OCI-LY1 (cell line): Measurements from ENCODE around the gene SNRNP27.
"Not testable (repeated sequence)": the region's sequence is repeated elsewhere in the genome, so short reads cannot be mapped to it uniquely, and the experiment has no call there.

Experiments
- H2AFZ ChIP-seq: fragments of 200-600 bp; sonication (generic), shearing (Covaris generic); 2 replicates; pipeline ENCODE4 v1.6.0; 2014; ENCODE audit warnings: antibody characterized with exemption, mild to moderate bottlenecking, low read length
- H3F3A ChIP-seq: fragments of 200-600 bp; sonication (generic), shearing (Covaris generic); 2 replicates; pipeline ENCODE4 v1.6.0; 2014; ENCODE audit warnings: mild to moderate bottlenecking, antibody characterized with exemption, low read length, moderate library complexity; ENCODE audit not compliant: insufficient read depth
- H3K27ac ChIP-seq: fragments of 200-600 bp; sonication (generic); 2 replicates; pipeline ENCODE4 v1.5.1; 2014; ENCODE audit warnings: low read length, mixed run types, mild to moderate bottlenecking, low read depth; ENCODE audit not compliant: poor library complexity, severe bottlenecking
- H3K27me3 ChIP-seq: fragments of 200-600 bp; sonication (generic); 2 replicates; pipeline ENCODE4 v1.6.0; 2014; ENCODE audit warnings: antibody characterized with exemption, mild to moderate bottlenecking, low read length, moderate library complexity; ENCODE audit not compliant: insufficient read depth
- H3K36me3 ChIP-seq: fragments of 200-600 bp; sonication (generic); 2 replicates; pipeline ENCODE4 v1.6.1; 2014; ENCODE audit warnings: mild to moderate bottlenecking, antibody characterized with exemption, low read length, moderate library complexity, mixed read lengths; ENCODE audit not compliant: insufficient read depth
- H3K4me1 ChIP-seq: fragments of 200-600 bp; sonication (generic); 2 replicates; pipeline ENCODE4 v1.5.1; 2014; ENCODE audit warnings: mild to moderate bottlenecking, low read length, moderate library complexity; ENCODE audit not compliant: insufficient read depth, severe bottlenecking
- H3K4me2 ChIP-seq: fragments of 200-600 bp; sonication (generic), shearing (Covaris generic); 2 replicates; pipeline ENCODE4 v1.6.1; 2014; ENCODE audit warnings: low read length
- H3K4me3 ChIP-seq: fragments of 200-600 bp; sonication (generic); 2 replicates; pipeline ENCODE4 v1.5.1; 2014; ENCODE audit warnings: low read length, low read depth, mild to moderate bottlenecking, mixed read lengths; ENCODE audit not compliant: poor library complexity, severe bottlenecking
- H3K79me2 ChIP-seq: fragments of 200-600 bp; shearing (Covaris generic); 2 replicates; pipeline ENCODE4 v1.6.1; 2016; ENCODE audit warnings: mixed run types, low read length, mixed read lengths; ENCODE audit not compliant: insufficient read depth
- H3K9ac ChIP-seq: fragments of 200-600 bp; sonication (generic), shearing (Covaris generic); 2 replicates; pipeline ENCODE4 v1.6.1; 2014; ENCODE audit warnings: mild to moderate bottlenecking, low read length, mixed read lengths
- H3K9me2 ChIP-seq: fragments of 200-600 bp; sonication (generic), shearing (Covaris generic); 2 replicates; pipeline ENCODE4 v1.6.1; 2014; ENCODE audit warnings: low read depth, mild to moderate bottlenecking, low read length, mixed read lengths
- H3K9me3 ChIP-seq: fragments of 200-600 bp; shearing (Covaris generic); 2 replicates; pipeline ENCODE4 v1.6.1; 2014; ENCODE audit warnings: low read length, mixed read lengths
- H4K20me1 ChIP-seq: fragments of 200-600 bp; sonication (generic), shearing (Covaris generic); 2 replicates; pipeline ENCODE4 v1.6.0; 2016; ENCODE audit warnings: mild to moderate bottlenecking, low read length; ENCODE audit not compliant: insufficient read depth
- CTCF ChIP-seq: fragments of 200-600 bp; sonication (generic), shearing (Covaris generic); IDR thresholded peaks from 2 replicates; pipeline ENCODE4 v1.5.1; 2017; ENCODE audit warnings: mild to moderate bottlenecking, antibody characterized with exemption, low read length, moderate library complexity, mixed read lengths
- EZH2 ChIP-seq: fragments of 200-600 bp; sonication (generic), shearing (Covaris generic); IDR thresholded peaks from 2 replicates; pipeline ENCODE4 v1.8.0; 2017; ENCODE audit warnings: borderline replicate concordance, mixed run types, mild to moderate bottlenecking, antibody characterized with exemption, low read length, moderate library complexity, mixed read lengths

Gene SNRNP27

GRCh38 chr2:69948032-69948962 is 54.5 kb downstream of the SNRNP27 start:
- H3K27ac ChIP-seq = no peak overlapping the region

GRCh38 chr2:69948963-69949645 is 55.3 kb downstream of the SNRNP27 start:
- Histone ChIP-seq H3K79me2 (no peaks in the 10 kb centered on the region), H3K27ac (no peak overlapping the region), H2AFZ (no peak overlapping the region), H3K9me2 (no peaks in the 10 kb centered on the region), H4K20me1 (no peaks in the 10 kb centered on the region), H3K27me3 (peaks cover 2% of the 10 kb centered on the region; the same call in 1 of the 2 replicates), H3K4me3 (no peak overlapping the region), H3F3A (no peaks in the 10 kb centered on the region), H3K36me3 (no peaks in the 10 kb centered on the region), H3K4me1 (peaks cover 11% of the 10 kb centered on the region), H3K4me2 (no peak overlapping the region), H3K9ac (no peak overlapping the region), H3K9me3 (no peaks in the 10 kb centered on the region)
- TF ChIP-seq EZH2 (no peak), CTCF (no peak)

More at GRCh38 chr2:69948032-69948962, 54.5 kb downstream of the SNRNP27 start:
- peaks cover 4% of the 10 kb centered on the region; the same call in 1 of the 2 replicates for H3K36me3 ChIP-seq
- H3K9me2 ChIP-seq = no peaks in the 10 kb centered on the region
- H3K4me2 ChIP-seq = no peak overlapping the region
- H3K27me3 ChIP-seq = no peaks in the 10 kb centered on the region
- H3K9ac ChIP-seq = no peak overlapping the region
- peaks cover 11% of the 10 kb centered on the region for H3K4me1 ChIP-seq
- no peaks in the 10 kb centered on the region for H3F3A ChIP-seq
- H3K9me3 ChIP-seq = no peaks in the 10 kb centered on the region
- H3K79me2 ChIP-seq = no peaks in the 10 kb centered on the region
- no peaks in the 10 kb centered on the region for H4K20me1 ChIP-seq
- no peak overlapping the region for H3K4me3 ChIP-seq
- TF ChIP-seq CTCF (no peak), EZH2 (no peak)
- no peak overlapping the region for H2AFZ ChIP-seq

- Histone ChIP-seq H3K4me1 (peaks cover 11% of the 10 kb centered on the region), H3K9me2 (no peaks in the 10 kb centered on the region), H3K79me2 (no peaks in the 10 kb centered on the region), H3K4me2 (no peak overlapping the region), H4K20me1 (no peaks in the 10 kb centered on the region), H3K9me3 (no peaks in the 10 kb centered on the region), H3K4me3 (no peak overlapping the region), H3K36me3 (no peaks in the 10 kb centered on the region), H3F3A (no peaks in the 10 kb centered on the region), H3K27ac (no peak overlapping the region), H2AFZ (no peak overlapping the region), H3K9ac (no peak overlapping the region), H3K27me3 (peaks cover 7% of the 10 kb centered on the region; the same call in 1 of the 2 replicates)
- TF ChIP-seq EZH2 (no peak), CTCF (no peak)
These were observed 56.5 kb downstream of the SNRNP27 start for GRCh38 chr2:69950241-69950640.

- H3K27me3 ChIP-seq, H3K27ac ChIP-seq, H3K9ac ChIP-seq, H3K79me2 ChIP-seq, H2AFZ ChIP-seq, H3F3A ChIP-seq, H3K36me3 ChIP-seq, H3K4me3 ChIP-seq, H3K9me3 ChIP-seq, H3K4me2 ChIP-seq, H4K20me1 ChIP-seq, H3K9me2 ChIP-seq: not testable (repeated sequence)
- H3K4me1 ChIP-seq = peaks cover 11% of the 10 kb centered on the region
These were observed 56.9 kb downstream of the SNRNP27 start for GRCh38 chr2:69950671-69951070.
